H9 (cell line): ENCODE measurements around the gene BHLHE40. TPM values are rescaled to one million over a fixed set of nuclear protein-coding genes. Genes with fewer than 3 reads are reported as not detected.

ENCODE experiments used
- DNase-seq: peaks from one replicate; pipeline ENCODE4 v3.0.0-alpha.2; 2017
- H2AFZ ChIP-seq: one replicate; pipeline ENCODE4 v1.6.1; 2013; ENCODE audit warnings: mild to moderate bottlenecking, low read length, control low read depth, moderate library complexity
- H2AK5ac ChIP-seq: 2 replicates; pipeline ENCODE4 v1.6.1; 2013; ENCODE audit warnings: low read length, control low read depth, mixed read lengths; ENCODE audit not compliant: insufficient read length
- H2BK120ac ChIP-seq: one replicate; pipeline ENCODE4 v1.6.1; 2013; ENCODE audit warnings: low read depth, mild to moderate bottlenecking, low read length, control low read depth, inconsistent platforms; ENCODE audit not compliant: poor library complexity, severe bottlenecking
- H2BK12ac ChIP-seq: 2 replicates; pipeline ENCODE4 v1.6.1; 2013; ENCODE audit warnings: low read length, control low read depth, mixed read lengths, low read depth; ENCODE audit not compliant: insufficient read length
- H2BK15ac ChIP-seq: 2 replicates; pipeline ENCODE4 v1.6.1; 2013; ENCODE audit warnings: low read depth, low read length, control low read depth
- H2BK20ac ChIP-seq: one replicate; pipeline ENCODE4 v1.6.1; 2013; ENCODE audit warnings: low read depth, mild to moderate bottlenecking, low read length, control low read depth, inconsistent platforms; ENCODE audit not compliant: poor library complexity, severe bottlenecking
- H2BK5ac ChIP-seq: 2 replicates; pipeline ENCODE4 v1.6.1; 2013; ENCODE audit warnings: low read length, control low read depth, mixed read lengths; ENCODE audit not compliant: insufficient read length
- H3K14ac ChIP-seq: 2 replicates; pipeline ENCODE4 v1.6.1; 2013; ENCODE audit warnings: low read length, control low read depth; ENCODE audit not compliant: insufficient read depth
- H3K18ac ChIP-seq: 2 replicates; pipeline ENCODE4 v1.6.1; 2013; ENCODE audit warnings: low read depth, mild to moderate bottlenecking, mixed read lengths, low read length, control low read depth; ENCODE audit not compliant: insufficient read length
- H3K23ac ChIP-seq: 2 replicates; pipeline ENCODE4 v1.6.1; 2013; ENCODE audit warnings: low read length, control low read depth, mixed read lengths, low read depth; ENCODE audit not compliant: insufficient read length
- H3K23me2 ChIP-seq: 2 replicates; pipeline ENCODE4 v1.6.1; 2013; ENCODE audit warnings: low read depth, mild to moderate bottlenecking, mixed read lengths, low read length, control low read depth; ENCODE audit not compliant: insufficient read length, poor library complexity, severe bottlenecking
- H3K27ac ChIP-seq: 2 replicates; pipeline ENCODE4 v1.5.1; 2013; ENCODE audit warnings: low read length, control low read depth, mixed read lengths, low read depth; ENCODE audit not compliant: insufficient read length
- H3K27me3 ChIP-seq: 2 replicates; pipeline ENCODE4 v1.6.1; 2013; ENCODE audit warnings: low read length, control low read depth, inconsistent platforms; ENCODE audit not compliant: insufficient read depth
- H3K4ac ChIP-seq: 2 replicates; pipeline ENCODE4 v1.6.1; 2013; ENCODE audit warnings: low read depth, mild to moderate bottlenecking, control low read depth, inconsistent platforms, low read length, moderate library complexity
- H3K4me1 ChIP-seq: 2 replicates; pipeline ENCODE4 v1.6.1; 2013; ENCODE audit warnings: low read length, control low read depth, inconsistent platforms; ENCODE audit not compliant: insufficient read depth
- H3K4me2 ChIP-seq: 2 replicates; pipeline ENCODE4 v1.6.1; 2013; ENCODE audit warnings: low read length, control low read depth, mixed read lengths; ENCODE audit not compliant: insufficient read length, insufficient read depth
- H3K56ac ChIP-seq: 2 replicates; pipeline ENCODE4 v1.6.1; 2013; ENCODE audit warnings: low read depth, mild to moderate bottlenecking, mixed read lengths, low read length, control low read depth; ENCODE audit not compliant: insufficient read length
- H3K79me1 ChIP-seq: 2 replicates; pipeline ENCODE4 v1.6.1; 2013; ENCODE audit warnings: low read depth, mild to moderate bottlenecking, moderate library complexity, low read length, control low read depth, inconsistent platforms; ENCODE audit not compliant: insufficient read depth, poor library complexity, severe bottlenecking
- H3K79me2 ChIP-seq: 2 replicates; pipeline ENCODE4 v1.6.1; 2013; ENCODE audit warnings: low read length, control low read depth, inconsistent platforms; ENCODE audit not compliant: insufficient read depth
- H3K9ac ChIP-seq: 2 replicates; pipeline ENCODE4 v1.6.1; 2013; ENCODE audit warnings: low read length, control low read depth, mixed read lengths; ENCODE audit not compliant: insufficient read length; ENCODE audit errors: extremely low read depth
- H3K9me3 ChIP-seq: one replicate; pipeline ENCODE4 v1.6.1; 2013; ENCODE audit warnings: low read depth, low read length, inconsistent platforms; ENCODE audit not compliant: control insufficient read depth
- H3T11ph ChIP-seq: one replicate; pipeline ENCODE4 v1.6.1; 2013; ENCODE audit warnings: mild to moderate bottlenecking, low read length, control low read depth, inconsistent platforms
- H4K20me1 ChIP-seq: one replicate; pipeline ENCODE4 v1.6.1; 2013; ENCODE audit not compliant: control insufficient read depth, insufficient read length, insufficient read depth
- H4K5ac ChIP-seq: 2 replicates; pipeline ENCODE4 v1.6.1; 2013; ENCODE audit warnings: low read depth, mild to moderate bottlenecking, mixed read lengths, low read length, control low read depth; ENCODE audit not compliant: insufficient read length
- H4K8ac ChIP-seq: replicated peaks from 2 replicates; pipeline ENCODE4 v1.6.1; 2013; ENCODE audit warnings: low read length, control low read depth, mixed read lengths, low read depth; ENCODE audit not compliant: insufficient read length
- H4K91ac ChIP-seq: 2 replicates; pipeline ENCODE4 v1.6.1; 2013; ENCODE audit warnings: low read depth, mild to moderate bottlenecking, moderate library complexity, mixed read lengths, low read length, control low read depth; ENCODE audit not compliant: insufficient read length
- H3K27ac Mint-ChIP-seq, 3 experiments: 2 replicates in 2 of 3; 3 replicates in 1 of 3; pipeline ENCODE4 v1.8.0; 2020 to 2021; ENCODE audit warnings: mixed read lengths in 3 of 3, mild to moderate bottlenecking in 1 of 3, moderate library complexity in 1 of 3
- H3K27me3 Mint-ChIP-seq: 2 replicates; pipeline ENCODE4 v1.8.0; 2021; ENCODE audit warnings: low read depth, mild to moderate bottlenecking, moderate library complexity, mixed read lengths
- H3K36me3 Mint-ChIP-seq, 3 experiments: 2 replicates in 2 of 3; 3 replicates in 1 of 3; pipeline ENCODE4 v1.8.0; 2020 to 2021; ENCODE audit warnings: low read depth in 3 of 3, mixed read lengths in 3 of 3; ENCODE audit not compliant: insufficient read depth in 1 of 3
- H3K4me1 Mint-ChIP-seq, 2 experiments: 2 replicates each; pipeline ENCODE4 v1.8.0; 2020; ENCODE audit warnings: mixed read lengths in 2 of 2
- H3K4me3 Mint-ChIP-seq, 2 experiments: 2 replicates in 1 of 2; 3 replicates in 1 of 2; pipeline ENCODE4 v1.8.0; 2020 to 2021; ENCODE audit warnings: mild to moderate bottlenecking in 2 of 2, mixed read lengths in 2 of 2, moderate library complexity in 1 of 2
- H3K9me3 Mint-ChIP-seq, 2 experiments: 2 replicates in 1 of 2; 3 replicates in 1 of 2; pipeline ENCODE4 v1.8.0; 2020; ENCODE audit warnings: mild to moderate bottlenecking in 2 of 2, mixed read lengths in 2 of 2, moderate library complexity in 1 of 2
- WGBS: extraction: QIAGEN DNeasy Blood & Tissue Kit; methylation state at CpG from one replicate; pipeline ENCODE4 v1.1.7; 2013; ENCODE audit warnings: missing lambda C conversion rate, low lambda C conversion rate, mixed read lengths; ENCODE audit not compliant: insufficient read length; ENCODE audit errors: extremely low coverage; 5-methylcytosine and 5-hydroxymethylcytosine counted together
- total RNA-seq: library from RNA; stranded (reverse); gene quantifications from 2 replicates; pipeline ENCODE4 v1.2.1, GENCODE V29; 2021
- TF ChIP-seq, protein P1 (sequence below): fragments of 200-600 bp; sonication (generic); conservative IDR thresholded peaks from 3 replicates; pipeline ENCODE4 v1.8.0; 2021; ENCODE audit warnings: antibody characterized with exemption, mild to moderate bottlenecking

The BHLHE40 gene
- total RNA-seq, 1 experiment from 2014 or later = 4.1 TPM

GRCh38 chr3:5020242-5020722, 41.0 kb downstream of the BHLHE40 start:
- Histone ChIP-seq H3K23ac (no peak overlapping the region), H2BK12ac (no peak overlapping the region), H3K9me3 (no peaks in the 10 kb centered on the region), H4K91ac (no peak overlapping the region), H4K8ac (no peak overlapping the region), H3K18ac (no peak overlapping the region), H4K5ac (no peak overlapping the region), H2BK5ac (no peak overlapping the region), H3K23me2 (no peaks in the 10 kb centered on the region), H3K9ac (no peak overlapping the region), H2BK120ac (no peak overlapping the region), H3K79me2 (no peaks in the 10 kb centered on the region), H3K14ac (no peak overlapping the region), H3K27me3 (no peaks in the 10 kb centered on the region), H4K20me1 (peaks cover 2% of the 10 kb centered on the region), H3K27ac (no peak overlapping the region), H2BK15ac (no peak overlapping the region), H2AK5ac (no peak overlapping the region), H3K4me2 (no peak overlapping the region), H3K4ac (no peak overlapping the region), H3T11ph (no peak overlapping the region), H2BK20ac (no peak overlapping the region), H3K4me1 (no peaks in the 10 kb centered on the region), H2AFZ (no peak overlapping the region), H3K56ac (no peak overlapping the region), H3K79me1 (no peaks in the 10 kb centered on the region)
- Mint-ChIP-seq H3K9me3 (no peaks in the 10 kb centered on the region), H3K36me3 (no peaks in the 10 kb centered on the region), H3K4me3 (no peak overlapping the region), H3K27ac (no peak overlapping the region; a peak in 1 of 7 replicates), H3K4me1 (peaks cover 5 to 7% of the 10 kb centered on the region in 2 experiments; a peak in 3 of 4 replicates), H3K27me3 (no peaks in the 10 kb centered on the region; the same call in none of the 2 replicates)
- TF ChIP-seq, protein P1, sequence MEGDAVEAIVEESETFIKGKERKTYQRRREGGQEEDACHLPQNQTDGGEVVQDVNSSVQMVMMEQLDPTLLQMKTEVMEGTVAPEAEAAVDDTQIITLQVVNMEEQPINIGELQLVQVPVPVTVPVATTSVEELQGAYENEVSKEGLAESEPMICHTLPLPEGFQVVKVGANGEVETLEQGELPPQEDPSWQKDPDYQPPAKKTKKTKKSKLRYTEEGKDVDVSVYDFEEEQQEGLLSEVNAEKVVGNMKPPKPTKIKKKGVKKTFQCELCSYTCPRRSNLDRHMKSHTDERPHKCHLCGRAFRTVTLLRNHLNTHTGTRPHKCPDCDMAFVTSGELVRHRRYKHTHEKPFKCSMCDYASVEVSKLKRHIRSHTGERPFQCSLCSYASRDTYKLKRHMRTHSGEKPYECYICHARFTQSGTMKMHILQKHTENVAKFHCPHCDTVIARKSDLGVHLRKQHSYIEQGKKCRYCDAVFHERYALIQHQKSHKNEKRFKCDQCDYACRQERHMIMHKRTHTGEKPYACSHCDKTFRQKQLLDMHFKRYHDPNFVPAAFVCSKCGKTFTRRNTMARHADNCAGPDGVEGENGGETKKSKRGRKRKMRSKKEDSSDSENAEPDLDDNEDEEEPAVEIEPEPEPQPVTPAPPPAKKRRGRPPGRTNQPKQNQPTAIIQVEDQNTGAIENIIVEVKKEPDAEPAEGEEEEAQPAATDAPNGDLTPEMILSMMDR = no peak
- no CpG with 5 or more reads among the region's 7 CpGs for WGBS
- DNase-seq = no peak
